Measurements from ENCODE around the gene EBI3.

DNA sequence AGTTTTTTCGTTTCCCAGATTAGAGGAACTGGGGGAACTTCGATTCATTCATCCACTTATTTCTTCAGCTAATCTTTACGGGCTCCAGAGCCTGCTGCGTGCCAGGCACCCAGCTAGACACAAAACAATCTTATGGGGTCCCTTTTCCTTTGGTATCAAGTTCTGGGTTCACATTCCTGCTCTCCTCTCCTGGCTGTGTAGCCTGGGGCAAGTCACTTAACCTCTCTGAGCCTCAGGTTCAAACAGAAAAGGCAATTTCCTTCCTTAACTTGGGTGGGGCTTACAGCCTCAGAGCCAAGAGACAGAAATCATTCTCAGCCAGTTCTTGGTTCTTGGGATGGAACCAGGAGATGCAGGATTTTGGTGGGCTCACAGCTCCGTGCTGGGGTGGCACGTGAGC lies 55.7 kb downstream of the EBI3 start:
- TF ChIP-seq FOSL1 (IDR thresholded peaks at IDR 0.05; ENCODE audit: insufficient read depth, low read depth, low read length) (no peak), POLR2A (IDR thresholded peaks at IDR 0.05; ENCODE audit: control extremely low read depth in 1 of 2, low read depth in 2 of 2, low read length in 2 of 2) (no peak), GABPA (IDR thresholded peaks at IDR 0.05; ENCODE audit: borderline replicate concordance, insufficient read depth, low read length) (no peak), RFX5 (IDR thresholded peaks at IDR 0.05; ENCODE audit: borderline replicate concordance, low read depth, low read length) (no peak), EZH2 (IDR thresholded peaks at IDR 0.05; ENCODE audit: low read depth, low read length, severe bottlenecking) (no peak), HDAC6 (IDR thresholded peaks at IDR 0.05; ENCODE audit: low read depth, low read length) (no peak), CHD2 (IDR thresholded peaks at IDR 0.05; ENCODE audit: low read length) (no peak), PHF8 (conservative IDR thresholded peaks at IDR 0.05; ENCODE audit: low read depth, low read length) (no peak)
- TF ChIP-seq, protein P1, sequence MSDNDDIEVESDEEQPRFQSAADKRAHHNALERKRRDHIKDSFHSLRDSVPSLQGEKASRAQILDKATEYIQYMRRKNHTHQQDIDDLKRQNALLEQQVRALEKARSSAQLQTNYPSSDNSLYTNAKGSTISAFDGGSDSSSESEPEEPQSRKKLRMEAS (IDR thresholded peaks at IDR 0.05), result no peak
- TF ChIP-seq, protein P2, sequence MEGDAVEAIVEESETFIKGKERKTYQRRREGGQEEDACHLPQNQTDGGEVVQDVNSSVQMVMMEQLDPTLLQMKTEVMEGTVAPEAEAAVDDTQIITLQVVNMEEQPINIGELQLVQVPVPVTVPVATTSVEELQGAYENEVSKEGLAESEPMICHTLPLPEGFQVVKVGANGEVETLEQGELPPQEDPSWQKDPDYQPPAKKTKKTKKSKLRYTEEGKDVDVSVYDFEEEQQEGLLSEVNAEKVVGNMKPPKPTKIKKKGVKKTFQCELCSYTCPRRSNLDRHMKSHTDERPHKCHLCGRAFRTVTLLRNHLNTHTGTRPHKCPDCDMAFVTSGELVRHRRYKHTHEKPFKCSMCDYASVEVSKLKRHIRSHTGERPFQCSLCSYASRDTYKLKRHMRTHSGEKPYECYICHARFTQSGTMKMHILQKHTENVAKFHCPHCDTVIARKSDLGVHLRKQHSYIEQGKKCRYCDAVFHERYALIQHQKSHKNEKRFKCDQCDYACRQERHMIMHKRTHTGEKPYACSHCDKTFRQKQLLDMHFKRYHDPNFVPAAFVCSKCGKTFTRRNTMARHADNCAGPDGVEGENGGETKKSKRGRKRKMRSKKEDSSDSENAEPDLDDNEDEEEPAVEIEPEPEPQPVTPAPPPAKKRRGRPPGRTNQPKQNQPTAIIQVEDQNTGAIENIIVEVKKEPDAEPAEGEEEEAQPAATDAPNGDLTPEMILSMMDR (IDR thresholded peaks at IDR 0.05; ENCODE audit: control extremely low read depth in 1 of 3, insufficient read depth in 1 of 3, low read depth in 1 of 3, low read length in 3 of 3), result no peak

Measured in H1 (cell line).